Measurements from ENCODE around the gene MANEAL. TPM values are rescaled to one million over a fixed set of nuclear protein-coding genes. Genes with fewer than 3 reads are reported as not detected.

MANEAL gene
- total RNA-seq, 1 experiment from 2014 or later = 22.7 TPM

DNA sequence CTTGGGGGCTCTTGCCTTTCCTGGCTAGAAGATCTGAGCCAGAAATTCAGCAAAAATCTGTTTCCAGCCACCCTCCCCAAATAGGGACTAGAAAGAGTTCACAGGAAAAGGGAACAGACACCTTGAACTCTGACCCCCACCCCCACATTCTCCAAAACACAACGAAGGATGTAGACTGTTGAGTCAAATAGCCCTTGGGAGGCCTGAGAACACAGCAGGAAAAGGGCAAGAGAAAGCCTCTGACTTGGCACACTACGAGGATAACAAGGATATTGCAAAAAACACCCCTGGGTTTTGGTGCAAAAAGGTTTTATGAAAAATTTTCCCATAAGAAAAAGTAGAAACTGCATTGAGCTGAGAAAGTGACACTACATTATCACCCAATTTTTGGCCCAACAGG, 16.3 kb downstream of the MANEAL start:
- no peak overlapping the region for H3K4me2 ChIP-seq (ENCODE audit: insufficient read depth, insufficient read length, low read length)
- no peaks in the 10 kb centered on the region; the same call in 1 of the 2 replicates for H3K27me3 Mint-ChIP-seq (ENCODE audit: low read depth)
- H3K79me2 ChIP-seq (ENCODE audit: insufficient read depth, low read length) = peaks cover 9% of the 10 kb centered on the region; the same call in 1 of the 2 replicates

More for the DNA sequence above, 16.3 kb downstream of the MANEAL start:
- Mint-ChIP-seq H3K27ac (no peak overlapping the region; a peak in 1 of 7 replicates), H3K9me3 (no peaks in the 10 kb centered on the region), H3K4me1 (peaks cover 10 to 11% of the 10 kb centered on the region in 2 experiments), H3K4me3 (no peak overlapping the region), H3K36me3 (ENCODE audit: insufficient read depth in 1 of 3, low read depth in 3 of 3) (peaks cover 16 to 43% (median 28%) of the 10 kb centered on the region in 3 experiments)
- Histone ChIP-seq H3K9me3 (ENCODE audit: control insufficient read depth, low read depth, low read length) (no peaks in the 10 kb centered on the region), H4K20me1 (ENCODE audit: control insufficient read depth, insufficient read depth, insufficient read length) (no peaks in the 10 kb centered on the region), H3K27me3 (ENCODE audit: insufficient read depth, low read length) (no peaks in the 10 kb centered on the region), H3T11ph (ENCODE audit: low read length) (no peak overlapping the region), H3K56ac (ENCODE audit: insufficient read length, low read depth, low read length) (no peak overlapping the region), H4K5ac (ENCODE audit: insufficient read length, low read depth, low read length) (no peak overlapping the region), H3K27ac (ENCODE audit: insufficient read length, low read depth, low read length) (no peak overlapping the region), H3K23me2 (ENCODE audit: insufficient read length, low read depth, low read length, poor library complexity, severe bottlenecking) (peaks cover 8% of the 10 kb centered on the region), H3K23ac (ENCODE audit: insufficient read length, low read depth, low read length) (no peak overlapping the region), H2BK15ac (ENCODE audit: low read depth, low read length) (no peak overlapping the region), H3K79me1 (ENCODE audit: insufficient read depth, low read depth, low read length, poor library complexity, severe bottlenecking) (peaks cover 9% of the 10 kb centered on the region), H2AK5ac (ENCODE audit: insufficient read length, low read length) (no peak overlapping the region), H3K18ac (ENCODE audit: insufficient read length, low read depth, low read length) (no peak overlapping the region), H3K14ac (ENCODE audit: insufficient read depth, low read length) (no peak overlapping the region), H3K9ac (ENCODE audit: extremely low read depth, insufficient read length, low read length) (no peak overlapping the region), H2BK120ac (ENCODE audit: low read depth, low read length, poor library complexity, severe bottlenecking) (no peak overlapping the region), H3K4ac (ENCODE audit: low read depth, low read length) (no peak overlapping the region), H2BK20ac (ENCODE audit: low read depth, low read length, poor library complexity, severe bottlenecking) (no peak overlapping the region), H4K8ac (replicated peaks; ENCODE audit: insufficient read length, low read depth, low read length) (no peak overlapping the region), H4K91ac (ENCODE audit: insufficient read length, low read depth, low read length) (no peak overlapping the region), H3K4me1 (ENCODE audit: insufficient read depth, low read length) (no peaks in the 10 kb centered on the region; the same call in 1 of the 2 replicates), H2AFZ (ENCODE audit: low read length) (no peak overlapping the region), H2BK12ac (ENCODE audit: insufficient read length, low read depth, low read length) (no peak overlapping the region), H2BK5ac (ENCODE audit: insufficient read length, low read length) (no peak overlapping the region)
- DNase-seq = no peak
- TF ChIP-seq, protein P1, sequence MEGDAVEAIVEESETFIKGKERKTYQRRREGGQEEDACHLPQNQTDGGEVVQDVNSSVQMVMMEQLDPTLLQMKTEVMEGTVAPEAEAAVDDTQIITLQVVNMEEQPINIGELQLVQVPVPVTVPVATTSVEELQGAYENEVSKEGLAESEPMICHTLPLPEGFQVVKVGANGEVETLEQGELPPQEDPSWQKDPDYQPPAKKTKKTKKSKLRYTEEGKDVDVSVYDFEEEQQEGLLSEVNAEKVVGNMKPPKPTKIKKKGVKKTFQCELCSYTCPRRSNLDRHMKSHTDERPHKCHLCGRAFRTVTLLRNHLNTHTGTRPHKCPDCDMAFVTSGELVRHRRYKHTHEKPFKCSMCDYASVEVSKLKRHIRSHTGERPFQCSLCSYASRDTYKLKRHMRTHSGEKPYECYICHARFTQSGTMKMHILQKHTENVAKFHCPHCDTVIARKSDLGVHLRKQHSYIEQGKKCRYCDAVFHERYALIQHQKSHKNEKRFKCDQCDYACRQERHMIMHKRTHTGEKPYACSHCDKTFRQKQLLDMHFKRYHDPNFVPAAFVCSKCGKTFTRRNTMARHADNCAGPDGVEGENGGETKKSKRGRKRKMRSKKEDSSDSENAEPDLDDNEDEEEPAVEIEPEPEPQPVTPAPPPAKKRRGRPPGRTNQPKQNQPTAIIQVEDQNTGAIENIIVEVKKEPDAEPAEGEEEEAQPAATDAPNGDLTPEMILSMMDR (conservative IDR thresholded peaks at IDR 0.05) = no peak
- no CpG with 5 or more reads among the region's 2 CpGs for WGBS (ENCODE audit: extremely low coverage, insufficient read length, low lambda C conversion rate)
